GM12878 (cell line): ENCODE measurements around the gene SLC4A2. TPM values are rescaled to one million over a fixed set of nuclear protein-coding genes. Genes with fewer than 3 reads are reported as not detected.

ENCODE experiments used
- BHLHE40 ChIP-seq, 2 experiments: fragments of 450-650 bp in 1 of 2; IDR thresholded peaks; 2 replicates each; pipeline ENCODE4 v1.6.1; 2011 to 2017; ENCODE audit warnings: low read depth in 2 of 2, borderline replicate concordance in 1 of 2, improper control_type of control experiment in 1 of 2, low read length in 1 of 2, mild to moderate bottlenecking in 1 of 2
- IRF4 ChIP-seq: IDR thresholded peaks from 2 replicates; pipeline ENCODE4 v1.6.1; 2011; ENCODE audit warnings: low read depth, low read length
- REST ChIP-seq: IDR thresholded peaks from 2 replicates; pipeline ENCODE4 v1.6.1; 2012; ENCODE audit warnings: mild to moderate bottlenecking, low read depth, low read length
- SREBF2 ChIP-seq: IDR thresholded peaks from 2 replicates; pipeline ENCODE4 v1.6.1; 2012; ENCODE audit warnings: mild to moderate bottlenecking, low read length
- ZNF687 ChIP-seq: fragments of 450-650 bp; IDR thresholded peaks from 2 replicates; pipeline ENCODE4 v1.6.1; 2017; ENCODE audit warnings: mild to moderate bottlenecking, moderate library complexity
- polyA plus RNA-seq, 11 experiments: library from polyadenylated mRNA; depleted of rRNA in 4 of 11; unstranded in 6 of 11; stranded (reverse) in 5 of 11; fragments of >200 nt; fragmentation: Nextera tagmentation in 4 of 11; fragmentation: Illumina TruSeq in 1 of 11; extraction: Ambion mirVana in 4 of 11; extraction: Trizol in 1 of 11; gene quantifications; 1 replicate in 1 of 11; 2 replicates in 10 of 11; pipeline versions ENCODE4 v1.2.1 to v1.2.3, GENCODE V29; 2011 to 2016; ENCODE audit warnings: inconsistent platforms in 2 of 11, missing spikeins in 2 of 11, low read depth in 1 of 11
- total RNA-seq, 4 experiments: library from RNA; depleted of rRNA in 3 of 4; stranded (reverse); fragments of >200 nt in 3 of 4; fragmentation: Illumina TruSeq in 1 of 4; extraction: Trizol in 1 of 4; gene quantifications; 2 replicates each; pipeline versions ENCODE4 v1.2.1 to v1.2.3, GENCODE V29; 2013 to 2021

The SLC4A2 gene
- total and polyA plus RNA-seq, 10 of the 15 experiments (the other 5 are each of a cell fraction or from before 2014, with no cell fraction given) = 2.7 to 78.6 (median 30.1) TPM

DNA sequence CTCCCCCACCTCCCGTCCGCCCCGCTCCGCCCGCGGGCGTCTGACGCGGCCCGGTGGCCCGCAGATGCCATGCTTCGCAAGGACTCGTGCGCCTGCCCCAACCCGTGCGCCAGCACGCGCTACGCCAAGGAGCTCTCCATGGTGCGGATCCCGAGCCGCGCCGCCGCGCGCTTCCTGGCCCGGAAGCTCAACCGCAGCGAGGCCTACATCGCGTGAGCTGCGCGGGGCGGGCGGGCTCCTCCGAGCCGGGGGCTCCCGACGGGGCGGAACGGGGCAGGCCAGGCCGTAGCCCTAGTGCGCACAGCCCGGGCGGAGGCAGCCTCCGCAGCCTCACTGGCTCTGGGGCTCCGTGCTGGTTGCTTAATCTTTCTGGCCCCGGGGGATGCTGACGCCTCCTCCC is 8.3 kb upstream of the SLC4A2 start (continued):
- peak; percentile 84 for TF ChIP-seq REST
- no peak for TF ChIP-seq SREBF2
- TF ChIP-seq IRF4 = no peak
- TF ChIP-seq ZNF687 = no peak
- peak; percentile 51 to 65; a peak in 2 of 4 replicates for TF ChIP-seq BHLHE40 (IDR thresholded peaks at IDR 0.05; ENCODE audit: borderline replicate concordance in 1 of 2, low read depth in 2 of 2, low read length in 1 of 2)
- TF ChIP-seq, all 136 proteins: peak for 4
